ENCODE data around the gene PIK3R5. TPM values are rescaled to one million over a fixed set of nuclear protein-coding genes. Genes with fewer than 3 reads are reported as not detected.
A peak's percentile ranks its signal among the peaks of the same experiment; 100 is the strongest.

Gene PIK3R5
- total RNA-seq, 2 experiments from 2014 or later: 46.7 to 50.4 TPM

GRCh38 chr17:8836821-8837562 is 128.5 kb downstream of the PIK3R5 start:
- Mint-ChIP-seq H3K9me3 (no peaks in the 10 kb centered on the region), H3K27ac (no peak overlapping the region), H3K27me3 (no peaks in the 10 kb centered on the region), H3K4me1 (ENCODE audit: low read depth) (no peaks in the 10 kb centered on the region), H3K36me3 (ENCODE audit: low read depth) (peaks cover 1% of the 10 kb centered on the region), H3K4me3 (no peak overlapping the region)
- intact Hi-C loops (cut with micrococcal nuclease): no loop called here
- CTCF ChIA-PET: interaction anchor here (1.4 kb wide), 1 partner anchor 13 kb away, joined by 4 read pairs; no protein-coding TSS in a partner anchor
- POLR2A ChIA-PET: interaction anchor here (0.6 kb wide), 1 partner anchor 81 kb away, joined by 3 read pairs; no protein-coding TSS in a partner anchor
- DNase-seq (no peak), ATAC-seq (no peak)
- TF ChIP-seq CTCF (IDR thresholded peaks at IDR 0.05): no peak

GRCh38 chr17:8835631-8836364 is 129.7 kb downstream of the PIK3R5 start:
- ATAC-seq: no peak

GRCh38 chr17:8835106-8835505 is 130.4 kb downstream of the PIK3R5 start:
- TF ChIP-seq CTCF (IDR thresholded peaks at IDR 0.05): no peak
- no peaks in the 10 kb centered on the region for H3K4me1 Mint-ChIP-seq (ENCODE audit: low read depth)
- H3K36me3 Mint-ChIP-seq (ENCODE audit: low read depth): peaks cover 1% of the 10 kb centered on the region
- intact Hi-C loops (cut with micrococcal nuclease): no loop called here
- no peaks in the 10 kb centered on the region for H3K27me3 Mint-ChIP-seq
- ChIA-PET CTCF (no interaction called here), POLR2A (no interaction called here)
- DNase-seq (no peak), ATAC-seq (no peak)
- no peaks in the 10 kb centered on the region for H3K9me3 Mint-ChIP-seq
- no peak overlapping the region for H3K27ac Mint-ChIP-seq
- no peak overlapping the region for H3K4me3 Mint-ChIP-seq

More at GRCh38 chr17:8835631-8836364, 129.7 kb downstream of the PIK3R5 start:
- no peak for TF ChIP-seq CTCF (IDR thresholded peaks at IDR 0.05)
- Mint-ChIP-seq H3K4me1 (ENCODE audit: low read depth) (no peaks in the 10 kb centered on the region), H3K27ac (no peak overlapping the region), H3K36me3 (ENCODE audit: low read depth) (peaks cover 1% of the 10 kb centered on the region), H3K4me3 (no peak overlapping the region), H3K27me3 (no peaks in the 10 kb centered on the region), H3K9me3 (no peaks in the 10 kb centered on the region)
- intact Hi-C loops (cut with micrococcal nuclease): no loop called here
- DNase-seq: no peak
- CTCF ChIA-PET: interaction anchor here (1.4 kb wide), 1 partner anchor 14 kb away, joined by 4 read pairs; no protein-coding TSS in a partner anchor
- POLR2A ChIA-PET: interaction anchor here (0.8 kb wide), 1 partner anchor 9 kb away, joined by 4 read pairs; no protein-coding TSS in a partner anchor

- Mint-ChIP-seq H3K9me3 (no peaks in the 10 kb centered on the region), H3K27me3 (no peaks in the 10 kb centered on the region), H3K36me3 (ENCODE audit: low read depth) (peaks cover 1% of the 10 kb centered on the region), H3K4me1 (ENCODE audit: low read depth) (no peaks in the 10 kb centered on the region), H3K27ac (no peak overlapping the region), H3K4me3 (no peak overlapping the region)
- TF ChIP-seq CTCF (IDR thresholded peaks at IDR 0.05): peak; percentile 82
- DNase-seq (peak; percentile 61), ATAC-seq (peak; percentile 56)
- CTCF ChIA-PET: interaction anchor here (0.7 to 2.2 kb wide), 14 partner anchors 8 to 169 kb away, joined by 3 to 7 read pairs (median 4); no protein-coding TSS in a partner anchor
- POLR2A ChIA-PET: interaction anchor here (0.7 kb wide), 1 partner anchor 83 kb away, joined by 3 read pairs; no protein-coding TSS in a partner anchor
- intact Hi-C loops (cut with micrococcal nuclease): no loop called here
Measured at GRCh38 chr17:8832711-8833352, 132.7 kb downstream of the PIK3R5 start.
